Cardiac ventricle fibroblast (primary cell): ENCODE data around the gene FAM90A1. TPM values are rescaled to one million over a fixed set of nuclear protein-coding genes. Genes with fewer than 3 reads are reported as not detected.

Experiments used
- total RNA-seq: library from RNA; depleted of rRNA; stranded (reverse); fragments of >200 nt; gene quantifications from 2 replicates; pipeline ENCODE4 v1.2.3, GENCODE V29; 2015

Gene FAM90A1, protein sequence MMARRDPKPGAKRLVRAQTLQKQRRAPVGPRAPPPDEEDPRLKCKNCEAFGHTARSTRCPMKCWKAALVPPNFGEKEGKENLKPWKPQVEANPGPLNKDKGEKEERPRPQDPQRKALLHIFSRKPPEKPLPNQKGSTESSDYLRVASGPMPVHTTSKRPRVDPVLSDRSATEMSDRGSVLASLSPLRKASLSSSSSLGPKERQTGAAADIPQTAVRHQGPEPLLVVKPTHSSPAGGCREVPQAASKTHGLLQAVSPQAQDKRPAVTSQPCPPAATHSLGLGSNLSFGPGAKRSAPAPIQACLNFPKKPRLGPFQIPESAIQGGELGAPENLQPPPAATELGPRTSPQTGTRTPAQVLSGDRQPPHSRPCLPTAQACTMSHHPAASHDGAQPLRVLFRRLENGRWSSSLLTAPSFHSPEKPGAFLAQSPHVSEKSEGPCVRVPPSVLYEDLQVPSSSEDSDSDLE
- 0.25 TPM in 1 of 2 replicates, not detected in the other for total RNA-seq

GRCh38 chr12:8226992-8227731, at the start of gene FAM90A1:
Gene FAM90A1, minus strand, starts transcription at chr12:8227618. Its CDS starts 2,786 bp downstream, at chr12:8224832.

Other genes starting within 250 kb of the FAM90A1 start
- gene FOXJ2, start 194.9 kb downstream of the FAM90A1 start, total RNA-seq: 9.4 and 10.3 TPM in 2 replicates
- gene C3AR1, start 161.3 kb downstream of the FAM90A1 start, total RNA-seq: 0.25 TPM in 1 of 2 replicates, not detected in the other
- 25.9 TPM in 2 replicates for gene NECAP1, start 145.3 kb downstream of the FAM90A1 start, total RNA-seq
- 0.20 TPM in 1 of 2 replicates, not detected in the other for gene CLEC4A, start 104.0 kb downstream of the FAM90A1 start, total RNA-seq
- gene ZNF705A, start 70.6 kb downstream of the FAM90A1 start, total RNA-seq: not detected in 2 replicates
- not detected in 2 replicates for gene CLEC6A, start 228.3 kb upstream of the FAM90A1 start, total RNA-seq